Thyroid gland (tissue), 4 donors: ENCODE data around the gene PPP1R1A. TPM values are rescaled to one million over a fixed set of nuclear protein-coding genes. Genes with fewer than 3 reads are reported as not detected.

Experiments used
- DNase-seq, 2 donors: peaks; one replicate each; pipeline ENCODE4 v3.0.0-alpha.2; 2019
- H3K27ac ChIP-seq, 3 donors: fragments of 200-600 bp; sonication (generic); 1 replicate in 2 of 3; 2 replicates in 1 of 3; pipeline ENCODE4 v1.5.1; 2016 to 2019; ENCODE audit warnings: mild to moderate bottlenecking in 1 of 3, moderate library complexity in 1 of 3
- H3K27me3 ChIP-seq: fragments of 200-600 bp; sonication (generic); one replicate; pipeline ENCODE4 v1.5.1; 2019
- H3K36me3 ChIP-seq, 2 donors: fragments of 200-600 bp; sonication (generic); one replicate each; pipeline ENCODE4 v1.5.1; 2016 to 2019
- H3K4me1 ChIP-seq, 2 donors: fragments of 200-600 bp; sonication (generic); one replicate each; pipeline ENCODE4 v1.5.1; 2017 to 2019
- H3K4me3 ChIP-seq, 3 donors: fragments of 200-600 bp; sonication (generic); replicated peaks in 1 of 3; 1 replicate in 2 of 3; 2 replicates in 1 of 3; pipeline ENCODE4 v1.5.1; 2016; ENCODE audit warnings: mild to moderate bottlenecking in 1 of 3
- H3K9me3 ChIP-seq: fragments of 200-600 bp; sonication (generic); one replicate; pipeline ENCODE4 v1.5.1; 2017
- CTCF ChIP-seq, 6 experiments: fragments of 200-600 bp in 3 of 6; fragments of 450-650 bp in 3 of 6; sonication (generic) in 3 of 6; IDR thresholded peaks; one replicate each; pipeline ENCODE4 v1.5.1; 2016 to 2019; ENCODE audit warnings: antibody characterized with exemption in 6 of 6, mild to moderate bottlenecking in 2 of 6, inconsistent platforms in 1 of 6, moderate library complexity in 1 of 6
- POLR2A ChIP-seq, 2 donors: fragments of 450-650 bp; IDR thresholded peaks; one replicate each; pipeline ENCODE4 v1.6.1; 2017; ENCODE audit warnings: antibody characterized with exemption in 2 of 2, mild to moderate bottlenecking in 2 of 2, moderate library complexity in 1 of 2
- WGBS, 2 donors: methylation state at CpG; one replicate each; pipeline ENCODE4 v1.1.5; 2017; 5-methylcytosine and 5-hydroxymethylcytosine counted together
- intact Hi-C: fragments of 100-400 bp; cut with DNase I; formaldehyde crosslinking; loops from one replicate; pipeline ENCODE4 v1.15.1; 2023
- total RNA-seq, 4 donors: library from RNA; depleted of rRNA; stranded (reverse); fragments of >200 nt; gene quantifications; one replicate each; pipeline ENCODE4 v1.2.3, GENCODE V29; 2016

Gene PPP1R1A
- total RNA-seq, 4 donors from 2014 or later = 1.2 to 4.6 (median 2.0) TPM

- TF ChIP-seq CTCF (IDR thresholded peaks at IDR 0.05) = no peak
- no peak for TF ChIP-seq POLR2A (IDR thresholded peaks at IDR 0.05)
- intact Hi-C loops = no loop called here
- Histone ChIP-seq H3K27ac (no peak overlapping the region), H3K36me3 (no peaks in the 10 kb centered on the region), H3K27me3 (no peaks in the 10 kb centered on the region), H3K4me3 (no peak overlapping the region), H3K4me1 (no peaks in the 10 kb centered on the region), H3K9me3 (no peaks in the 10 kb centered on the region)
- 62 to 68% methylated on average over 3 of the region's 3 CpGs for WGBS, 2 donors
- no peak for DNase-seq
Observed at GRCh38 chr12:54538136-54538700, 50.2 kb downstream of the PPP1R1A start.

- no peaks in the 10 kb centered on the region for H3K4me1 ChIP-seq
- H3K4me3 ChIP-seq = no peak overlapping the region
- TF ChIP-seq CTCF (IDR thresholded peaks at IDR 0.05) (no peak), POLR2A (IDR thresholded peaks at IDR 0.05) (no peak)
- H3K36me3 ChIP-seq = no peaks in the 10 kb centered on the region
- no peaks in the 10 kb centered on the region for H3K27me3 ChIP-seq
- no peak overlapping the region for H3K27ac ChIP-seq
- intact Hi-C loops = no loop called here
- no peaks in the 10 kb centered on the region for H3K9me3 ChIP-seq
- DNase-seq = no peak
Observed at GRCh38 chr12:54535474-54535873, 53.0 kb downstream of the PPP1R1A start.

- H3K9me3 ChIP-seq = no peaks in the 10 kb centered on the region
- no peak for TF ChIP-seq CTCF (IDR thresholded peaks at IDR 0.05)
- no peak for TF ChIP-seq POLR2A (IDR thresholded peaks at IDR 0.05)
- H3K27ac ChIP-seq = no peak overlapping the region
- intact Hi-C loops = no loop called here
- no peak for DNase-seq
- no peak overlapping the region for H3K4me3 ChIP-seq
- H3K4me1 ChIP-seq = no peaks in the 10 kb centered on the region
- no peaks in the 10 kb centered on the region for H3K27me3 ChIP-seq
- no peaks in the 10 kb centered on the region for H3K36me3 ChIP-seq
- 93 to 95% methylated on average over 4 of the region's 4 CpGs for WGBS, 2 donors
Observed at GRCh38 chr12:54529581-54529980, 58.9 kb downstream of the PPP1R1A start.

Other genes with a start within 250 kb of the PPP1R1A start
- gene GPR84, start 224.2 kb downstream of the PPP1R1A start, total RNA-seq = under 1 TPM in 2 of 4 donors, not detected in 2; 0.39 to 0.40 TPM
- 10 to 100 TPM; 24.2 to 38.9 (median 29.3) TPM for gene ZNF385A, start 203.9 kb downstream of the PPP1R1A start, total RNA-seq
- gene ITGA5, start 169.4 kb downstream of the PPP1R1A start, total RNA-seq = 10 to 100 TPM; 40.3 to 64.5 (median 51.6) TPM
- 1 to 10 TPM in 1 of 4 donors, not detected in 3; 1.3 TPM for gene GTSF1, start 115.1 kb downstream of the PPP1R1A start, total RNA-seq
- 10 to 100 TPM in 1 of 4 donors, 1 to 10 TPM in 3; 2.1 to 14.6 (median 7.9) TPM for gene NCKAP1L, start 90.9 kb downstream of the PPP1R1A start, total RNA-seq
- gene PDE1B, start 39.1 kb downstream of the PPP1R1A start, total RNA-seq = 1 to 10 TPM; 4.1 to 7.5 (median 5.0) TPM
- gene LACRT, start 46.2 kb upstream of the PPP1R1A start, total RNA-seq = not detected
- not detected for gene DCD, start 59.7 kb upstream of the PPP1R1A start, total RNA-seq